B cell (primary cell): ENCODE results near the gene WFDC11. TPM values are rescaled to one million over a fixed set of nuclear protein-coding genes. Genes with fewer than 3 reads are reported as not detected.
A peak's percentile ranks its signal among the peaks of the same experiment; 100 is the strongest.

Source experiments
- ATAC-seq: fragments of 200-7000 bp; cut with Tn5 transposase; one replicate; pipeline ENCODE4 v1.10.0; 2021; ENCODE audit warnings: low read depth, mild to moderate bottlenecking, moderate number of reproducible peaks, moderate library complexity
- CTCF ChIA-PET: fragments of 350-600 bp; sonication (Branson Sonifier 250); formaldehyde crosslinking; loops from one replicate; lab custom pipeline; 2021; ENCODE audit warnings: antibody characterized with exemption, inconsistent platforms; lab: Charles Lee
- POLR2A ChIA-PET: fragments of 350-600 bp; sonication (Branson Sonifier 250); formaldehyde crosslinking; loops from one replicate; lab custom pipeline; 2021; ENCODE audit warnings: antibody characterized with exemption; lab: Charles Lee
- DNase-seq: peaks from one replicate; pipeline ENCODE4 v3.0.0; 2013
- H2AFZ ChIP-seq: 2 replicates; pipeline ENCODE4 v1.6.1; 2012; ENCODE audit warnings: mild to moderate bottlenecking, low read depth, low read length; ENCODE audit not compliant: insufficient read depth, poor library complexity, severe bottlenecking
- H3K27ac ChIP-seq, 2 donors: 1 replicate in 1 of 2; 2 replicates in 1 of 2; pipeline ENCODE4 v1.5.1; 2012 to 2013; ENCODE audit warnings: low read length in 2 of 2, mild to moderate bottlenecking in 2 of 2, moderate library complexity in 1 of 2
- H3K27me3 ChIP-seq, 4 experiments: fragments of 200-600 bp in 1 of 4; sonication (generic) in 1 of 4; replicated peaks in 1 of 4; 1 replicate in 2 of 4; 2 replicates in 2 of 4; pipeline versions ENCODE4 v1.6.1 to v1.7.0; 2013 to 2016; ENCODE audit warnings: low read length in 3 of 4, mild to moderate bottlenecking in 2 of 4, mixed read lengths in 1 of 4, moderate library complexity in 1 of 4; ENCODE audit not compliant: insufficient read depth in 4 of 4, control insufficient read depth in 3 of 4; ENCODE audit errors: control extremely low read depth in 1 of 4
- H3K36me3 ChIP-seq, 2 experiments: replicated peaks in 1 of 2; 1 replicate in 1 of 2; 2 replicates in 1 of 2; pipeline versions ENCODE4 v1.6.1 to v1.7.1; 2013; ENCODE audit warnings: low read length in 1 of 2; ENCODE audit not compliant: insufficient read depth in 2 of 2, control insufficient read depth in 1 of 2; ENCODE audit errors: control extremely low read depth in 1 of 2, extremely low read depth in 1 of 2
- H3K4me1 ChIP-seq, 2 donors: fragments of 200-600 bp in 1 of 2; sonication (generic) in 1 of 2; 1 replicate in 1 of 2; 2 replicates in 1 of 2; pipeline versions ENCODE4 v1.5.1 to v1.6.1; 2013 to 2017; ENCODE audit warnings: low read length in 2 of 2; ENCODE audit not compliant: control insufficient read depth in 2 of 2, insufficient read depth in 2 of 2
- H3K4me2 ChIP-seq: replicated peaks from 2 replicates; pipeline ENCODE3; 2012; ENCODE audit warnings: mild to moderate bottlenecking, low read depth, low read length; ENCODE audit not compliant: poor library complexity, severe bottlenecking
- H3K4me3 ChIP-seq, 5 experiments: fragments of 200-600 bp in 1 of 5; sonication (generic) in 1 of 5; 1 replicate in 3 of 5; 2 replicates in 2 of 5; pipeline versions ENCODE4 v1.5.1 to v1.7.0; 2011 to 2016; ENCODE audit warnings: low read length in 4 of 5, mild to moderate bottlenecking in 4 of 5, low read depth in 2 of 5, control low read depth in 1 of 5, moderate library complexity in 1 of 5; ENCODE audit not compliant: insufficient read depth in 1 of 5; ENCODE audit errors: control extremely low read depth in 1 of 5, extremely low read depth in 1 of 5
- H3K79me2 ChIP-seq: fragments of 200-600 bp; sonication (generic); one replicate; pipeline ENCODE4 v1.6.0; 2016; ENCODE audit warnings: low read length; ENCODE audit not compliant: control insufficient read depth, insufficient read depth
- H3K9ac ChIP-seq: fragments of 200-600 bp; sonication (generic); 2 replicates; pipeline ENCODE4 v1.6.1; 2017; ENCODE audit warnings: mild to moderate bottlenecking, low read length, moderate library complexity
- H3K9me3 ChIP-seq, 3 donors: one replicate each; pipeline versions ENCODE4 v1.6.1 to v1.7.1; 2013; ENCODE audit warnings: low read length in 2 of 3; ENCODE audit not compliant: control insufficient read depth in 2 of 3, insufficient read depth in 1 of 3; ENCODE audit errors: control extremely low read depth in 1 of 3
- H4K20me1 ChIP-seq: 2 replicates; pipeline ENCODE4 v1.6.0; 2012; ENCODE audit warnings: mild to moderate bottlenecking, low read length; ENCODE audit not compliant: insufficient read depth, control insufficient read depth, poor library complexity, severe bottlenecking
- H3K27ac Mint-ChIP-seq: one replicate; pipeline ENCODE4 v1.8.0; 2021; ENCODE audit warnings: mixed read lengths
- H3K27me3 Mint-ChIP-seq: one replicate; pipeline ENCODE4 v1.8.0; 2021; ENCODE audit warnings: mixed read lengths
- H3K4me1 Mint-ChIP-seq: one replicate; pipeline ENCODE4 v1.8.0; 2021; ENCODE audit warnings: mixed read lengths
- H3K4me3 Mint-ChIP-seq: one replicate; pipeline ENCODE4 v1.8.0; 2021; ENCODE audit warnings: mixed read lengths
- H3K9me3 Mint-ChIP-seq: one replicate; pipeline ENCODE4 v1.8.0; 2022; ENCODE audit warnings: mixed read lengths; ENCODE audit not compliant: insufficient read depth
- CTCF ChIP-seq: fragments of 200-600 bp; IDR thresholded peaks from one replicate; pipeline ENCODE4 v1.8.0; 2022; ENCODE audit warnings: antibody characterized with exemption, mild to moderate bottlenecking
- EZH2 ChIP-seq: IDR thresholded peaks from 2 replicates; pipeline ENCODE4 v1.6.1; 2012; ENCODE audit warnings: borderline replicate concordance, low read depth, mild to moderate bottlenecking, moderate library complexity, low read length; ENCODE audit not compliant: insufficient read depth, poor library complexity, severe bottlenecking
- WGBS: methylation state at CpG from one replicate; pipeline ENCODE4 v1.1.5; 2013; ENCODE audit warnings: missing lambda C conversion rate; ENCODE audit not compliant: insufficient coverage; 5-methylcytosine and 5-hydroxymethylcytosine counted together
- intact Hi-C: fragments of 100-400 bp; cut with micrococcal nuclease; formaldehyde crosslinking; loops from one replicate; pipeline ENCODE4 v1.10.0; 2022
- polyA plus RNA-seq: library from polyadenylated mRNA; depleted of rRNA; stranded (reverse); fragments of >200 nt; gene quantifications from 2 replicates; pipeline ENCODE4 v1.2.3, GENCODE V29; 2012
- total RNA-seq, 2 donors: library from RNA; stranded (reverse); fragments of 120-200 nt in 1 of 2; gene quantifications; 1 replicate in 1 of 2; 2 replicates in 1 of 2; pipeline versions ENCODE4 v1.2.3 to v1.2.4, GENCODE V29; 2013 to 2022

WFDC11 gene
- total and polyA plus RNA-seq, 2 donors (not counting 1 experiment from before 2014, with no cell fraction given): not detected

GRCh38 chr20:45704969-45705637 is 35.1 kb upstream of the WFDC11 start, which contains the start of gene WFDC10B:
WFDC10B (minus strand) TSS chr20:45705019; CDS start chr20:45685992, 19,027 bp downstream.
- Histone ChIP-seq H3K4me2 (no peak within 1 kb of the TSS), H3K79me2 (no peaks in the 10 kb centered on the region), H3K27me3 (peaks cover 0 to 5% (median 0%) of the 10 kb centered on the region in 4 experiments), H3K36me3 (no peaks in the 10 kb centered on the region), H3K4me1 (peaks cover 5 to 8% of the 10 kb centered on the region in 2 donors), H2AFZ (no peak within 1 kb of the TSS), H4K20me1 (no peaks in the 10 kb centered on the region), H3K4me3 (no peak within 1 kb of the TSS), H3K9me3 (peaks cover 0 to 2% (median 0%) of the 10 kb centered on the region in 3 donors), H3K27ac (no peak within 1 kb of the TSS), H3K9ac (no peak within 1 kb of the TSS)
- WGBS: no CpG with 5 or more reads among the region's 1 CpG
- Mint-ChIP-seq H3K4me1 (peaks cover 7% of the 10 kb centered on the region), H3K27me3 (peaks cover 32% of the 10 kb centered on the region), H3K4me3 (no peak within 1 kb of the TSS), H3K27ac (no peak within 1 kb of the TSS), H3K9me3 (no peaks in the 10 kb centered on the region)
- DNase-seq (no peak), ATAC-seq (no peak)
- ChIA-PET CTCF (no interaction called here), POLR2A (no interaction called here)
- intact Hi-C loops: no loop called here
- no peak for TF ChIP-seq CTCF
- no peak for TF ChIP-seq EZH2

- Histone ChIP-seq H3K79me2 (no peaks in the 10 kb centered on the region), H3K27me3 (no peaks in the 10 kb centered on the region), H2AFZ (peak within 1 kb of the TSS; percentile 5), H4K20me1 (no peaks in the 10 kb centered on the region), H3K4me3 (peak within 1 kb of the TSS in 1 of 5 experiments; percentile 20), H3K4me1 (peaks cover 5 to 8% of the 10 kb centered on the region in 2 donors), H3K36me3 (no peaks in the 10 kb centered on the region), H3K9me3 (peaks cover 0 to 2% (median 0%) of the 10 kb centered on the region in 3 donors), H3K4me2 (peak within 1 kb of the TSS; percentile 33), H3K27ac (no peak within 1 kb of the TSS), H3K9ac (peak within 1 kb of the TSS; percentile 12)
- POLR2A ChIA-PET: no interaction called here
- H3K27ac Mint-ChIP-seq: no peak within 1 kb of the TSS
- no peaks in the 10 kb centered on the region for H3K9me3 Mint-ChIP-seq
- 83% methylated on average over 2 of the region's 4 CpGs for WGBS
- H3K27me3 Mint-ChIP-seq: peaks cover 16% of the 10 kb centered on the region
- peaks cover 9% of the 10 kb centered on the region for H3K4me1 Mint-ChIP-seq
- intact Hi-C loops: no loop called here
- no peak for DNase-seq
- CTCF ChIA-PET: no interaction called here
- H3K4me3 Mint-ChIP-seq: peak within 1 kb of the TSS; percentile 11
- TF ChIP-seq CTCF: no peak
- TF ChIP-seq EZH2: no peak
- ATAC-seq: no peak
Measured at GRCh38 chr20:45701873-45702272, 31.8 kb upstream of the WFDC11 start, which contains the start of gene WFDC13. WFDC13 (plus strand) TSS chr20:45702038; CDS start chr20:45702124, 86 bp downstream.
